MG63 (cell line): ENCODE measurements around the gene DXO. TPM values are rescaled to one million over a fixed set of nuclear protein-coding genes. Genes with fewer than 3 reads are reported as not detected.
"Not testable (repeated sequence)": the region's sequence is repeated elsewhere in the genome, so short reads cannot be mapped to it uniquely, and the experiment has no call there.

Experiments used
- DNase-seq: peaks from one replicate; pipeline ENCODE4 v3.0.0-alpha.2; 2020
- H3K27me3 ChIP-seq: fragments of 250-450 bp; sonication (Bioruptor Pico); 2 replicates; pipeline ENCODE4 v1.5.1; 2020; ENCODE audit warnings: mild to moderate bottlenecking, moderate library complexity
- H3K36me3 ChIP-seq: fragments of 250-450 bp; sonication (Bioruptor Pico); 2 replicates; pipeline ENCODE4 v1.5.1; 2020; ENCODE audit warnings: mild to moderate bottlenecking, moderate library complexity
- H3K4me3 ChIP-seq: fragments of 250-450 bp; sonication (Bioruptor Pico); 2 replicates; pipeline ENCODE4 v1.5.1; 2020; ENCODE audit warnings: mild to moderate bottlenecking, moderate library complexity
- H3K9me3 ChIP-seq: fragments of 250-450 bp; sonication (Bioruptor Pico); 2 replicates; pipeline ENCODE4 v1.5.1; 2020; ENCODE audit warnings: mild to moderate bottlenecking, moderate library complexity
- total RNA-seq: library from RNA; depleted of rRNA; stranded (reverse); fragments of >200 nt; shearing (Covaris generic); gene quantifications from 2 replicates; pipeline ENCODE4 v1.2.3, GENCODE V29; 2014; ENCODE audit warnings: low replicate concordance

Gene DXO
- total RNA-seq, 1 experiment from 2014 or later, result 13.7 TPM

DNA sequence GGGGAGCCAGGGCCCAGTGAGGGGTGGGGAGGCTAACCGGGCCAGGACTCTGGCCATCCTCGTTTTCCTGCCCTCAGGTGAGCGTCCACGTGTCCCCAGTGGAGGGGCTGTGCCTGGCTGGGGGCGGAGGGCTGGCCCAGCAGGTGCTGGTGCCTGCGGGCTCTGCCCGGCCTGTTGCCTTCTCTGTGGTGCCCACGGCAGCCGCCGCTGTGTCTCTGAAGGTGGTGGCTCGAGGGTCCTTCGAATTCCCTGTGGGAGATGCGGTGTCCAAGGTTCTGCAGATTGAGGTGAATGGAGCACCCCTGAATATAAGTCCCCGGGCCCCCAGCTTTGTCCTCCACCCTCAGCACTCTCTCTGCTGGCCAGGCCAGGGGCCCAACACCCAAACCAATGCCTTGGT is 22.5 kb upstream of the DXO start:
- not testable (repeated sequence) for DNase-seq, H3K36me3 ChIP-seq, H3K4me3 ChIP-seq

DNA sequence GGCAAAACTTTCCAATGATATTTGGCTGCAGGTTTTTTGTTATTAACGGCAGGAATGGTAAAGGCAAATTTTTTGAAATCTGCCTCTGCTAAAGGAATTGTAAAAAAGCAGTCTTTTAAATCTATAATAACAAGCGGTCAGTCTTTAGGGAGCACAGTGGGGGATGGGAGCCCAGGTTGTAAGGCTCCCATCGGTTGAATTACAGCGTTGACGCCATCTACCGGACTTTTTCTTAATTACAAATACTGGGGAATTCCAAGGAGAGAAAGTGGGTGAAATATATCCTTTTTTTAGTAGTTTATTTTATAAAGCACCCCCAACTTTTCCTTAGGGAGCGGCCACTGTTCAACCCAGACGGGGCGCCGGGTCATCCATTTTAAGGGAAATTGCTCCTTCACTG is 17.4 kb upstream of the DXO start:
- not testable (repeated sequence) for DNase-seq, H3K36me3 ChIP-seq, H3K9me3 ChIP-seq, H3K27me3 ChIP-seq, H3K4me3 ChIP-seq

More for the DNA sequence above, 22.5 kb upstream of the DXO start:
- H3K27me3 ChIP-seq, H3K9me3 ChIP-seq: not testable (repeated sequence)

DNA sequence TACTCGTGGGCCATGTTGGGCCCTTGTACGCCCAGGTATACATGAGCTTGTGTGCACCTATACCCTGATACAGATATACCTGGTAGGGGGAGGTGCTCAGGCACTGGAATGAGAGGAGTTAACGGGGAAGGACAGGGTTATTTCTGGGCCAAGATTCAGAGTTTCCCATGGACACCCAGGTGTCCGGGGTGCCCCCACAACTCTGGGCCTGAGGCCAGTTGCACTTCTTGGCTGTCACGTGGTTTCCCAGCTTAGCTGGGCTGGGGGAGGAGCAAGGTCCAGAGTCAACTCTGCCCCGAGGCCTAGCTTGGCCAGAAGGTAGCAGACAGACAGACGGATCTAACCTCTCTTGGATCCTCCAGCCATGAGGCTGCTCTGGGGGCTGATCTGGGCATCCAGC is 9.8 kb upstream of the DXO start, which contains the start of gene C4A:
Gene C4A, plus strand, starts transcription at position 314 of the 400 bp plus-strand sequence. Its CDS starts 51 bp downstream, at position 365.
- not testable (repeated sequence) for H3K4me3 ChIP-seq, H3K27me3 ChIP-seq, H3K9me3 ChIP-seq, DNase-seq, H3K36me3 ChIP-seq

DNA sequence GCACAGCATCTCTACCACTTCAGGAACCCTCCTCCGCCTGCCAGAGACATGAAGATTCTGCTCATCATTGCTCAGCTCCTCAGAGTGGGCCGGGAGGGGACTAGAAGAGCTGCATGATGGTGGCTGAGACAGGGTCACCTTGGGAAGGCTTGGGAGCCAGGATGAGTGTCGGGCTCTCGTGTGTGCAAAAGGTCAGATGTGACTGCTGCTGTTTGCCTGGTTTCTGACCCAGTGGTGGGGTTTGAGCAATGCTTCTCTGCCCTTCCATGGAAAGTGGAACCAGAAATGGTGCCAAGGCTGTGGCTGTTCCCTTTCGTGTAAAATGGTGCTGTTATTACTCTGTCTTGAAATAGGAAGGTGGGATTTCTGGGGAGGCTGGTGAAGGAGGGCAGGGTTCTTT is 9.1 kb upstream of the DXO start:
- not testable (repeated sequence) for H3K27me3 ChIP-seq

DNA sequence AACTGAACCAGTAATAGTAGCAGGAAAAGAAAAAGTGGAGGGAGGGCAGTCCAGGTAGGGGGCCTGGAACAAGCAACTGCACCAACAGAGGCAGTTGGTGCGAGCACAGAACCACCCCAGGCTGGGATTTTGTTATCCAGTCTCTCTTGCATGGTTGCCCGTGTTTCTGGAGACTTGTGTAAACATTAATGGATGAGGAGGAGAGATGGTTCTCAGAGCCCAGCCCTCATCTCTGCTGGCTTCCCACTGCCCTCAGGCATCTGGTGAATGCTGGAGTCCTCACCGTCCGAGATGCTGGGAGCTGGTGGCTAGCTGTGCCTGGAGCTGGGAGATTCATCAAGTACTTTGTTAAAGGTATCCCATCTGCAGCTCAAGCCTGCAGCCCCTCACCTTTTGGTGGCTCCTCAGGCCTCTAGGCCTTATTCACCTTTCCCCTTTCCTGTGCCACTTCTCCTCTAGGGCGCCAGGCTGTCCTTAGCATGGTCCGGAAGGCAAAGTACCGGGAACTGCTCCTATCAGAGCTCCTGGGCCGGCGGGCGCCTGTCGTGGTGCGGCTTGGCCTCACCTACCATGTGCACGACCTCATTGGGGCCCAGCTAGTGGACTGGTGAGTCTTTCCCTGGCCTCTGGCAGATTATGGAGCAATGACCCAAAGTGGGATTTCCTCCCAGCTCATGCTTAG is 8.4 kb upstream of the DXO start:
- not testable (repeated sequence) for DNase-seq, H3K36me3 ChIP-seq, H3K27me3 ChIP-seq, H3K4me3 ChIP-seq, H3K9me3 ChIP-seq

More for the DNA sequence above, 9.1 kb upstream of the DXO start:
- H3K36me3 ChIP-seq, H3K4me3 ChIP-seq, H3K9me3 ChIP-seq, DNase-seq: not testable (repeated sequence)

DNA sequence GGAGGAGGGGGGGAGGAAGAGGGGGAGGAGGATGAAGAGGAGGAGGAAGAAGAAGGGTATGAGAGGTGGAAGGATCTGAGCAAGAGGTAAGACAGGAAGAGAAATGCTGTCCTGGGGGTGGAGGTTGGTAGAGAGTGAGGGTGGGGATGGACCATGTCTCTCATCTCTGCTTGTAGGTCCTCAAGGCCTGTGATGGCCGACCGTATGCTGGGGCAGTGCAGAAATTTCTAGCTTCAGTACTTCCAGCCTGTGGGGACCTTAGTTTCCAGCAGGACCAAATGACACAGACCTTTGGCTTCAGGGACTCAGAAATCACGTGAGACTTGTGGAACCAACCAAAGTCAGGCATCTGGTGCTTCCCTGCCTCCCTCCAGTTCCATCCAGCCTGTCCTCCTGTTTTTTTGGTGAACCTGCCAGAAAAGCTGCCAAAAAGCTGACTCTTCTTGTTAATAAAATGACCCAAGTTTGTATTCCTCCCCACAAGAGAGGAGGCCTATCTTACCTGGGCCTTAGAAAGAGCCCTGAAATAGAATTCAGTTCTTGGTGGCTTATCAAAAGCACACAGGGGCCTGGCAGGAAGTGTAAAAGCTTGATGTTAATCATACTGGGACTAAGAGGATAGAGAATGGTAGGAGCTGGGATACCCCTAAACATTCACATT is 7.4 kb upstream of the DXO start:
- H3K27me3 ChIP-seq, result no peaks in the 10 kb centered on the region
- no peaks in the 10 kb centered on the region for H3K36me3 ChIP-seq
- no peaks in the 10 kb centered on the region for H3K9me3 ChIP-seq
- H3K4me3 ChIP-seq, result no peak overlapping the region
- no peak for DNase-seq

DNA sequence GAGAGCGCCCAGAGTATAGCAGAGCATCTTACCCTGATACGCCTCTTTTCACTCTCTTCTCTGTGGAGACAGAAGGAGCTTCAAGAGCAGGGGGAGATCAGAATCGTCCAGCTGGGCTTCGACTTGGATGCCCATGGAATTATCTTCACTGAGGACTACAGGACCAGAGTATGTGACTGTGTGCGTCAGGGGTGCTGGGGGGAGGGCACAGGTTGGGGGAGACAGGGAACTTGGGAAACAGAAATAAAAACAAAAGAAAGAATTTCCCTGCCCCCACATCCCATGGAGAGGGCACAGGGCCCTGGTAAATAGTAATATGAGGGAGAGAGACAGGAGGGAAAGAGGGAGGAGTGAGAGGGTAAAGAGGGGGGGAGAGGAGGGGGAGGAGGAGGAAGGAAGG is 6.9 kb upstream of the DXO start:
- Histone ChIP-seq H3K27me3 (no peaks in the 10 kb centered on the region), H3K4me3 (no peak overlapping the region), H3K9me3 (no peaks in the 10 kb centered on the region), H3K36me3 (no peaks in the 10 kb centered on the region)
- no peak for DNase-seq

DNA sequence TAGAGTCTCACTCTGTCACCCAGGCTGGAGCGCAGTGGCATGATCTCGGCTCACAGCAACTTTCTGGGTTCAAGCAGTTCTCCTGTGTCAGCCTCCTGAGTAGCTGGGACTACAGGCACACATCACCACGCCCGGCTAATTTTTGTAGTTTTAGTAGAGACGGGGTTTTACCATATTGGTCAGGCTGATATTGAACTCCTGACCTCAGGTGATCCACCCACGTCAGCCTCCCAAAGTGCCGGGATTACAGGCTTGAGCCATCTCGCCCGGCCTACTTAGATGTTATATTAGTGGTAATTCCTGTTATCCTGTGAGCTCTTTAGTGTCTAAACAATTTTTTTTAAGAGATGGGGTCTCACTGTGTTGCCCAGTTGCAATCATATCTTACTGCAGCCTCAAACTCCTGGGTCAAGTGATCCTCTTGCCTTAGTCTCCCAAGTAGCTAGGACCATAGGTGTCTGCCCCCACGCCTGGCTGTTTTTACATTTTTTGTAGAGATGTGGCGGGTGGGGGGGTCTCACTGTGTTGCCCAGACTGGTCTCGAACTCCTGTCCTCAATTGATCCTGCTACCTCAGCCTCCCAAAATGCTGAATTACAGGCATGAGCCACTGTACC is 6.0 kb upstream of the DXO start:
- Histone ChIP-seq H3K4me3 (no peak overlapping the region), H3K27me3 (no peaks in the 10 kb centered on the region), H3K36me3 (no peaks in the 10 kb centered on the region), H3K9me3 (no peaks in the 10 kb centered on the region)
- DNase-seq, result no peak

DNA sequence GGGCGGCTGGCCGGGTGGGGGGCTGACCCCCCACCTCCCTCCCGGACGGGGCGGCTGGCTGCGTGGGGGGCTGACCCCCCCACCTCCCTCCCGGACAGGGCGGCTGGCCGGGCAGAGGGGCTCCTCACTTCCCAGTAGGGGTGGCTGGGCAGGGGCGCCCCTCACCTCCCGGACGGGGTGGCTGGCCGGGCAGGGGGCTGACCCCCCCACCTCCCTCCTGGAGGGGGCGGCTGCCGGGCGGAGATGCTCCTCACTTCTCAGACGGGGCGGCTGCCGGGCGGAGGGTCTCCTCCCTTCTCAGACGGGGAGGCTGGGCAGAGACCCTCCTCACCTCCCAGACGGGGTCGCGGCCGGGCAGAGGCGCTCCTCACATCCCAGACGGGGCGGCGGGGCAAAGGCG is 4.1 kb upstream of the DXO start:
- not testable (repeated sequence) for DNase-seq, H3K4me3 ChIP-seq, H3K27me3 ChIP-seq, H3K36me3 ChIP-seq, H3K9me3 ChIP-seq

DNA sequence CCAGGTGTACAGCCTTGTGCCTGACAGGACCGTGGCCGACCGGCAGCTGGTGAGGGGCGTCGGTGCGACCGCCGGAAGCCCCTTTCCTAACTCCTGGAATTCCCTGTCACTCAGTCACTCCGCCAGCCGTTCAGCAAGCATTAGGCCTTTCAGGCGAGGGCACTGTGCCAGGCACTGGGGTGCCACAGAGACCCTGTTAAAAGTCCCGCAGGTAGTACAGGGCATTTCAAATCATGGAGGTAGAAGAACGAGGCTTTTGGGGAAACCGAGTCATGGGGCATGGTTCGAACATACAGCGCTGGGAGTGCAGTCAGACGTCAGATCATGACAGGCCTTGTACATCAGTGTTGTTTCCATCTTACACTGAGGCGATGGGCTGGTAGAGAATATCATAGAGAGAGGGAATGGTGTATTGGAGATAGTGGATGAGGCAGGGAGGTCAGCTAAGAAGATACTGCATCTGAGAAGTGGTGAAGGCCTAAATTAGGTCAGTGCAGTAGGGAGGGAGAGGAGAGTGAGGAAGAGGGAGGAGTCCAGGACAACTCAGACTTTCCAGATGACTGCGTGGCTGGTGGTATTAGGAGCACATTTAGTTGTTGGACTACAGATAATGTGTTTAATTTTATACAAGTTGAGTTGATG is 892 bp upstream of the DXO start:
- no peak for DNase-seq
- Histone ChIP-seq H3K4me3 (peak overlapping the region; percentile 78), H3K27me3 (no peaks in the 10 kb centered on the region), H3K36me3 (peaks cover 11% of the 10 kb centered on the region), H3K9me3 (no peaks in the 10 kb centered on the region)

DNA sequence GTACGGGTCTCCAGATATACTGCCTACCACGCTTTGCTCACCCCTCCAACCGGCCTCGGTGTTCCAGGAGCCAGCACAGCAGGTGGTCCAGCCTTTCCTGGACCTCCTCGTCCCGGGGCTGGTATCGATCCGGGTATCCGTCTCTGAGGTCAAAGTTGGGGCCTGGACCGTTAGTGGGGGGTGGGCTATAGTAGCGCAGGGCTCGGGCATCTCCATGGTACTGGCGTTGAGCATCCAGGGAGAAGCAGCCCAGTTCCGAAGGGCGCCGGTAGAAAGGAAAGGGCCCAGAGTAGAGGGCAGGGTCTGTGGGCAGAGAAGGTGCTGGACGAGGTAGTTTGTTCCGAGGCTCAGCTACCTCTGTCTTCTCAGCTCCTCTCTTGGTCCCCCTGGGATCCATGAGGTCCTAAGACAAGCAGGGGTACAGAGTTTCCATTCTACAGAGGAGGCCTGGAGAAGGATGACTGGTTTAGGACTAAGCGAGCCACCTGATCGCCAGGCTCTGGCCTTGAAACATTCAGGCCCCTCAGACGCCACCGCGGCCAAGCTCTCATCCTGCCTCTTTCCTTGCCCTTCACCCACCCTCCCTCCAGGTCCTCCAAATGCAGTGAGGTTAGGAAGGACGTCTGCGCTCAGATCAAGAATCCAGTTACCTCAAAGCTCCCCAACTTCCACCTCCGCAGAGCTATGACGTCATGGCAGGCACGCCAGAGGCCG is 502 bp downstream of the DXO start:
- Histone ChIP-seq H3K9me3 (no peaks in the 10 kb centered on the region), H3K4me3 (peak overlapping the region; percentile 78), H3K36me3 (peaks cover 11% of the 10 kb centered on the region), H3K27me3 (no peaks in the 10 kb centered on the region)
- DNase-seq, result peak; percentile 21

DNA sequence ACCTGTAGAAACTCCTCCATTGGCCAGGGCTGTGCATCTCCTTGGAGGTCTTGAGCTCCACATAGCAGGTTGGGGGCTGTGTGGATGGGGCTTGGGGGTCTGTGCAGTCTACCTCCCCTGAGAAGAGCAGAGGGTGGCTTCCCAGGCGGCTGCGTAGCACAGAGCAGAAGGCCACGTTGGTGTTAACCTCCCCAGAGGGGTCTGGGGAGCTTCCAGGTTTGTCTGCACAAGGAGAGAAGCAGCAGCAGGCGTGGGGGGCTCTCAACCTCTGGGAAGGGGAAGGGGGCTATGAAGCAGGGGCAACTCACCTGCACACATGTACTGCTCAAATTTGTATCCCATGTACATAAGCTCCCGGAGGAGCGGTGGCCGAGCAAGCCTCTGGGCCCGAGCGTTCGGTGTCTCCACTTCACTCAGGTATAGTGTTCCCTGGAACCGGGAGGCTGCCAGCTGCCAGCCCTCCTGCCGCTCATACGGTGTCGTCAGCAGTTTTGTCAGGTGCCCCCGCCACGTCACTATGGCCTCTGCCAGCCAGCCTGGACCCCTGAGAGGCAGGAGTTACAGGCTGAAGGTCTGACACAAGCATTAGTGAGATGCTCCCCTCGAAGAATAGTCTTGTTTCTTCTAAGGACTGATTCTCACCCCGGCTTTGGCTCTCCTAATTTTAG is 1.2 kb downstream of the DXO start:
- Histone ChIP-seq H3K9me3 (no peaks in the 10 kb centered on the region), H3K36me3 (peaks cover 11% of the 10 kb centered on the region), H3K27me3 (no peaks in the 10 kb centered on the region), H3K4me3 (peak overlapping the region; percentile 78)
- DNase-seq, result peak; percentile 27

DNA sequence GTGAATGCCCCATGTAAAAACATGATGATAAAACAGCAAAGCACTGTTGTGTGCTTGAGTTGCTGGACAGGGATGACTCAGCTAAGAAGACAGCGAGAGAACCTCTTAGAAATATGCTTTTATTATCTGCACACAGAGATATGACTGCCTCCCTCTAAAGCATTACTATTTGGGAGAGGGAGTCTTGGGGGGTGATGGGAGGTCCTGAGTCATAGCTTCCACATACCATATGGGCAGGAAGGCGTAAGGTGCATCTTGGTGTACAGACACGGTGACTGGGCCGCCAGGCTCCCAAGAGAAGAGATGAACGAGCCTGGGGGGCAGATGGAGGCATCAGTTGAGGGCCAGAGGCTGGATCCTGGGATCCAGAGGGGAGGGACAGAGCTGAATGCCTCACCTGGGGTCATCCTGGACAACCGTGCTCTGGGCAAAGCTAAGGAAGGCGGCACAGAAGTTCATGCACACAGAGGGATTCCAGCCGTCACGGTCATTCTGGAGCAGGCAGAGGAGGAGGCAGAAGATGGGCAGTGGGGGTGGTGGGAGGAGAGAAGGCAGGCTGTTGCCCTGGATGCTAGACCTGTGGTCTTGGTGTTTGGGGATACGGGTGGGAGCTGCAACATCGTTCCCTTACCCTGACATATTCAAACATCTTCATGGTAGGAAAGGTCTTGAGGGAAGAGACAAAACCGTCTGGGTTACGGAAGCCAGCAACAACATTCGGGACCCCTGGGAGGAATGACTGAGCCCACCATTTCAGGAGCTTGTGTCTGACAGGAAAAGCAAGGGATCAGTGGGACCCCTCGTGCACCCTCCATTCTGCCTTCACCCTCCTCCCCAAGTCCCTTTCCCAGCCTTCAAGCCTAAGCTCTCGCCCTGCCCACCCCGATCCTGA is 2.0 kb downstream of the DXO start:
- Histone ChIP-seq H3K36me3 (peaks cover 11% of the 10 kb centered on the region), H3K4me3 (peak overlapping the region; percentile 78; the same call in 1 of the 2 replicates), H3K27me3 (no peaks in the 10 kb centered on the region), H3K9me3 (no peaks in the 10 kb centered on the region)
- DNase-seq, result no peak

DNA sequence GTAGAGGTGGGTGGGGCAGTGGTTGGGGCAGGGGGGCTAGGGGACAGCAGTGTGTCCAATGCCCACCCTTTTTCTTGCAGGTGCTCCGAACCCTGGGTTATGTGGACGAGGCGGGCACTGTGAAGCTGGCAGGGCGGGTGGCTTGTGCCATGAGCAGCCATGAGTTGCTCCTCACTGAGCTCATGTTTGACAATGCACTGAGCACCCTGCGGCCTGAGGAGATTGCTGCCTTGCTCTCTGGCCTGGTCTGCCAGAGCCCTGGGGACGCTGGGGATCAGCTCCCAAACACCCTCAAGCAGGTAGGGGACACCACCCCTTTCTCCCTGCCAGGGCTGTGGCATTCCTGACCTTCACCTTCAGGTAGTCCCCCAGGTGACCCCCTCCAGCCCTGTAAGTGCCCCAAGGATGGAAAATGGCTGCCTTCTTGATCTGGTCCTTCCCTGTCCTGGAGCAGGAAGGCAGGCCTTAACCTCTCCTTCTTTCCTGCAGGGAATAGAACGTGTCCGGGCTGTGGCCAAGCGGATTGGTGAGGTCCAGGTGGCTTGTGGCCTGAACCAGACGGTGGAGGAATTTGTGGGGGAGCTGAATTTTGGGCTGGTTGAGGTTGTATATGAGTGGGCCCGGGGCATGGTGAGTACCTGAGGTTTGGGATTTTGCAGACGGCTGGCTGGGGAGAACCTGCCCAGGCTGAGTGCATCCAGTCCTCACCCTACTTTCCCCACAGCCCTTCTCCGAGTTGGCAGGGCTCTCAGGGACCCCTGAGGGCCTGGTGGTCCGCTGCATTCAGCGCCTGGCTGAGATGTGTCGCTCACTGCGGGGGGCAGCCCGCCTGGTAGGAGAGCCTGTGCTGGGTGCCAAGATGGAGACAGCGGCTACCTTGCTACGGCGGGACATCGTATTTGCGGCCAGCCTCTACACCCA is 2.9 kb downstream of the DXO start:
- peaks cover 13% of the 10 kb centered on the region for H3K36me3 ChIP-seq
- no peaks in the 10 kb centered on the region for H3K9me3 ChIP-seq
- no peak for DNase-seq
- no peak overlapping the region for H3K4me3 ChIP-seq
- no peaks in the 10 kb centered on the region for H3K27me3 ChIP-seq

DNA sequence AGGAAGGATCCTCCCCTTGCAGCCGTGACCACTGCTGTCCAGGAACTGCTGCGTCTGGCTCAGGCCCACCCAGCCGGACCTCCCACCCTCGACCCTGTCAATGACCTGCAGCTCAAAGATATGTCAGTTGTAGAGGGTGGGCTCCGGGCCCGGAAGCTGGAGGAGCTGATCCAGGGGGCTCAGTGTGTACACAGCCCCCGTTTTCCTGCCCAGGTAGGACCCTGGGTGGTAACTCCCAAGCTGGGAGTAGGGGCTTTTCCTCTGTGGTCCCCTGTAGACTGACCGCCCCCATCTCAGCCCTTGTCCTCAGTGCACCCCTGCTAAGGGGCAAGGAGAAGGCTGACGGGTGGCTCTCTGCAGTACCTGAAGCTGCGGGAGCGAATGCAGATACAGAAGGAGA is 3.6 kb downstream of the DXO start:
- Histone ChIP-seq H3K4me3 (no peak overlapping the region), H3K36me3 (peaks cover 13% of the 10 kb centered on the region), H3K9me3 (no peaks in the 10 kb centered on the region), H3K27me3 (no peaks in the 10 kb centered on the region)
- no peak for DNase-seq
